Endothelial cell of umbilical vein (primary cell): ENCODE results near the gene MYH11. TPM values are rescaled to one million over a fixed set of nuclear protein-coding genes. Genes with fewer than 3 reads are reported as not detected.

Experiments used
- BruUV-seq: library from RNA; stranded (reverse); fragments of 400-500 nt; replicated peaks from 2 replicates; lab custom pipeline; 2021; lab: Mats Ljungman, UMichigan
- CTCF ChIA-PET: fragments of 300-600, 350-600 bp; sonication (Branson Sonifier 250); formaldehyde crosslinking; loops from one replicate; lab custom pipeline; 2021; ENCODE audit warnings: antibody characterized with exemption, inconsistent platforms; lab: Charles Lee
- POLR2A ChIA-PET: fragments of 300-600, 350-600 bp; sonication (Branson Sonifier 250); formaldehyde crosslinking; loops from one replicate; lab custom pipeline; 2021; ENCODE audit warnings: antibody characterized with exemption, inconsistent platforms; lab: Charles Lee
- DNase-seq: peaks from one replicate; pipeline ENCODE4 v3.0.0-alpha.2; 2011; ENCODE audit warnings: low read depth, low spot score
- FAIRE-seq: peaks from 2 replicates; lab custom pipeline; 2011; peaks lifted over from hg19 to GRCh38; lab: Jason Lieb, UNC
- H2AFZ ChIP-seq: 2 replicates; pipeline ENCODE4 v1.6.0; 2012; ENCODE audit warnings: low read depth, low read length, control low read depth, inconsistent platforms
- H3K27ac ChIP-seq: 2 replicates; pipeline ENCODE4 v1.5.1; 2011; ENCODE audit warnings: low read depth, mild to moderate bottlenecking, control low read depth, low read length, moderate library complexity; ENCODE audit not compliant: insufficient read depth
- H3K27me3 ChIP-seq, 2 experiments: 2 replicates each; pipeline versions ENCODE4 v1.6.0 to v1.6.1; 2011; ENCODE audit warnings: low read length in 2 of 2, mixed read lengths in 1 of 2; ENCODE audit not compliant: control insufficient read depth in 2 of 2, insufficient read depth in 2 of 2
- H3K36me3 ChIP-seq, 2 experiments: 2 replicates in 1 of 2; 3 replicates in 1 of 2; pipeline ENCODE4 v1.5.1; 2011; ENCODE audit warnings: low read length in 2 of 2, mild to moderate bottlenecking in 1 of 2, moderate library complexity in 1 of 2; ENCODE audit not compliant: control insufficient read depth in 2 of 2, insufficient read depth in 2 of 2; ENCODE audit errors: extremely low read depth in 1 of 2
- H3K4me1 ChIP-seq: 3 replicates; pipeline ENCODE4 v1.5.1; 2011; ENCODE audit warnings: mild to moderate bottlenecking, low read length; ENCODE audit not compliant: control insufficient read depth, insufficient read depth; ENCODE audit errors: extremely low read depth
- H3K4me2 ChIP-seq: 2 replicates; pipeline ENCODE4 v1.6.1; 2011; ENCODE audit warnings: low read length, control low read depth, mixed read lengths; ENCODE audit not compliant: insufficient read depth
- H3K4me3 ChIP-seq, 3 experiments: fragments of 200-600 bp in 1 of 3; sonication (generic), shearing (Covaris generic) in 1 of 3; replicated peaks in 1 of 3; 2 replicates each; pipeline ENCODE4 v1.5.1; 2011 to 2016; ENCODE audit warnings: control low read depth in 3 of 3, low read length in 3 of 3, mild to moderate bottlenecking in 2 of 3, inconsistent platforms in 1 of 3, low read depth in 1 of 3, moderate library complexity in 1 of 3; ENCODE audit not compliant: insufficient read depth in 1 of 3
- H3K79me2 ChIP-seq: 2 replicates; pipeline ENCODE4 v1.6.0; 2012; ENCODE audit warnings: low read length, inconsistent platforms; ENCODE audit not compliant: control insufficient read depth, insufficient read depth
- H3K9ac ChIP-seq: replicated peaks from 2 replicates; pipeline ENCODE3; 2011; ENCODE audit warnings: low read length, control low read depth; ENCODE audit not compliant: insufficient read depth; ENCODE audit errors: extremely low read depth
- H3K9me1 ChIP-seq: replicated peaks from 3 replicates; pipeline ENCODE4 v1.6.0; 2011; ENCODE audit warnings: mild to moderate bottlenecking, low read length; ENCODE audit not compliant: control insufficient read depth, insufficient read depth; ENCODE audit errors: extremely low read depth
- H3K9me3 ChIP-seq: replicated peaks from 2 replicates; pipeline ENCODE4 v1.5.1; 2012; ENCODE audit warnings: low read length, inconsistent platforms; ENCODE audit not compliant: control insufficient read depth, insufficient read depth
- H4K20me1 ChIP-seq: replicated peaks from 2 replicates; pipeline ENCODE3; 2011; ENCODE audit warnings: mild to moderate bottlenecking, low read length; ENCODE audit not compliant: control insufficient read depth, insufficient read depth; ENCODE audit errors: extremely low read depth
- CTCF ChIP-seq, 2 donors: IDR thresholded peaks; 1 replicate in 1 of 2; 2 replicates in 1 of 2; pipeline ENCODE4 v1.5.1; 2011; ENCODE audit warnings: low read length in 2 of 2, mild to moderate bottlenecking in 2 of 2, moderate library complexity in 2 of 2, control low read depth in 1 of 2, inconsistent platforms in 1 of 2, low read depth in 1 of 2; ENCODE audit not compliant: insufficient read depth in 1 of 2; ENCODE audit errors: extremely low read depth in 1 of 2
- EZH2 ChIP-seq: IDR thresholded peaks from 2 replicates; pipeline ENCODE4 v1.6.1; 2012; ENCODE audit warnings: borderline replicate concordance, low read depth, mild to moderate bottlenecking, moderate library complexity, low read length, inconsistent platforms; ENCODE audit not compliant: severe bottlenecking
- FOS ChIP-seq: IDR thresholded peaks from 2 replicates; pipeline ENCODE4 v1.6.1; 2011; ENCODE audit warnings: mild to moderate bottlenecking, low read length, moderate library complexity, borderline replicate concordance; ENCODE audit not compliant: insufficient read depth
- GATA2 ChIP-seq: IDR thresholded peaks from 2 replicates; pipeline ENCODE4 v1.7.0; 2011; ENCODE audit warnings: low read depth, mild to moderate bottlenecking, moderate library complexity, mixed read lengths, low read length; ENCODE audit not compliant: insufficient read length, insufficient read depth
- JUN ChIP-seq: IDR thresholded peaks from 2 replicates; pipeline ENCODE4 v1.6.1; 2011; ENCODE audit warnings: borderline replicate concordance, low read depth; ENCODE audit not compliant: insufficient read length, insufficient read depth
- MYC ChIP-seq: IDR thresholded peaks from one replicate; pipeline ENCODE4 v1.6.1; 2011; ENCODE audit warnings: mild to moderate bottlenecking, low read depth, low read length
- POLR2A ChIP-seq: IDR thresholded peaks from 2 replicates; pipeline ENCODE4 v1.6.1; 2012; ENCODE audit warnings: low read depth, mild to moderate bottlenecking, control low read depth, low read length
- POLR2AphosphoS5 ChIP-seq: IDR thresholded peaks from 2 replicates; pipeline ENCODE4 v1.6.1; 2012; ENCODE audit warnings: low read depth, mild to moderate bottlenecking, control low read depth, low read length, moderate library complexity; ENCODE audit not compliant: insufficient read depth
- dilution Hi-C: fragments of 300-500 bp; cut with MboI; formaldehyde crosslinking; loops from one replicate; pipeline ENCODE4 v1.15.0; 2019; ENCODE audit warnings: low sequenced_read_pairs; ENCODE audit not compliant: extremely low pct_ligation_motif_present
- intact Hi-C: fragments of 100-400 bp; cut with micrococcal nuclease; formaldehyde crosslinking; loops from one replicate; pipeline ENCODE4 v1.10.0; 2022
- polyA plus RNA-seq, 4 experiments: library from polyadenylated mRNA; depleted of rRNA in 3 of 4; stranded (reverse) in 3 of 4; unstranded in 1 of 4; fragments of >200 nt; gene quantifications; 2 replicates each; pipeline versions ENCODE4 v1.2.1 to v1.2.3, GENCODE V29; 2011 to 2012; ENCODE audit warnings: missing spikeins in 1 of 4
- total RNA-seq: library from RNA; stranded (reverse); gene quantifications from 2 replicates; pipeline ENCODE4 v1.2.3, GENCODE V29; 2021
- TF ChIP-seq, protein P1 (sequence below): IDR thresholded peaks from 2 replicates; pipeline ENCODE4 v1.6.1; 2011; ENCODE audit not compliant: insufficient read depth, insufficient read length

Gene MYH11
- total and polyA plus RNA-seq, 2 donors (not counting 3 experiments of a cell fraction or from before 2014, with no cell fraction given), result not detected

GRCh38 chr16:15749985-15750384, 106.8 kb downstream of the MYH11 start:
- BruUV-seq, result no TSS peak
- POLR2A ChIA-PET, result no interaction called here
- H3K36me3 ChIP-seq, result no peaks in the 10 kb centered on the region
- CTCF ChIA-PET, result interaction anchor here (1.4 kb wide), 1 partner anchor 9 kb away, joined by 4 read pairs; no protein-coding TSS in a partner anchor
- no peaks in the 10 kb centered on the region for H3K27me3 ChIP-seq
- H3K9ac ChIP-seq, result no peak overlapping the region
- no peaks in the 10 kb centered on the region for H3K9me3 ChIP-seq
- no peaks in the 10 kb centered on the region for H3K79me2 ChIP-seq
- dilution Hi-C loops (no loop called here), intact Hi-C loops (no loop called here)
- TF ChIP-seq JUN, result no peak
- TF ChIP-seq, protein P1, sequence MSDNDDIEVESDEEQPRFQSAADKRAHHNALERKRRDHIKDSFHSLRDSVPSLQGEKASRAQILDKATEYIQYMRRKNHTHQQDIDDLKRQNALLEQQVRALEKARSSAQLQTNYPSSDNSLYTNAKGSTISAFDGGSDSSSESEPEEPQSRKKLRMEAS, result no peak
- TF ChIP-seq GATA2, result no peak
- TF ChIP-seq MYC, result no peak
- TF ChIP-seq POLR2A, result no peak
- no peak for TF ChIP-seq CTCF (IDR thresholded peaks at IDR 0.05; ENCODE audit: extremely low read depth in 1 of 2, insufficient read depth in 1 of 2, low read depth in 1 of 2, low read length in 2 of 2)
- TF ChIP-seq EZH2, result no peak
- no peak for TF ChIP-seq FOS
- TF ChIP-seq POLR2AphosphoS5, result no peak
- H2AFZ ChIP-seq, result no peak overlapping the region
- no peak overlapping the region for H3K4me3 ChIP-seq
- DNase-seq (no peak), FAIRE-seq (no peak)
- H4K20me1 ChIP-seq, result no peaks in the 10 kb centered on the region
- H3K4me2 ChIP-seq, result no peak overlapping the region
- H3K27ac ChIP-seq, result no peak overlapping the region
- no peaks in the 10 kb centered on the region for H3K4me1 ChIP-seq
- H3K9me1 ChIP-seq, result no peaks in the 10 kb centered on the region
